Panc1 (cell line): Measurements from ENCODE around the gene DUSP16. TPM values are rescaled to one million over a fixed set of nuclear protein-coding genes. Genes with fewer than 3 reads are reported as not detected.

Source experiments
- ATAC-seq: fragments of 200-7000 bp; cut with Tn5 transposase; 2 replicates; pipeline ENCODE4 v1.9.1; 2020; ENCODE audit warnings: mild to moderate bottlenecking, moderate library complexity
- BruUV-seq: library from RNA; stranded (reverse); fragments of 400-500 nt; replicated peaks from 2 replicates; lab custom pipeline; 2021; lab: Mats Ljungman, UMichigan
- CTCF ChIA-PET: fragments of 300-600 bp; sonication (Branson Sonifier 250); formaldehyde crosslinking; loops from one replicate; lab custom pipeline; 2022; ENCODE audit warnings: antibody characterized with exemption; lab: Charles Lee
- POLR2A ChIA-PET: fragments of 300-600 bp; sonication (Branson Sonifier 250); formaldehyde crosslinking; loops from one replicate; lab custom pipeline; 2022; ENCODE audit warnings: antibody characterized with exemption; lab: Charles Lee
- DNase-seq: peaks from one replicate; pipeline ENCODE4 v3.0.0-alpha.2; 2010; ENCODE audit warnings: low read depth, low spot score
- H3K27ac ChIP-seq: 2 replicates; pipeline ENCODE4 v1.5.1; 2011; ENCODE audit warnings: mild to moderate bottlenecking, low read length, inconsistent platforms
- H3K27me3 ChIP-seq: fragments of 200-500 bp; sonication (Bioruptor generic); 2 replicates; pipeline ENCODE4 v1.6.0; 2014; ENCODE audit warnings: low read length, inconsistent platforms; ENCODE audit not compliant: control insufficient read depth, insufficient read depth
- H3K36me3 ChIP-seq: fragments of 200-500 bp; sonication (Bioruptor generic); 2 replicates; pipeline ENCODE4 v1.5.1; 2014; ENCODE audit warnings: inconsistent platforms, mild to moderate bottlenecking, low read length, moderate library complexity; ENCODE audit not compliant: control insufficient read depth, insufficient read depth
- H3K4me1 ChIP-seq: 2 replicates; pipeline ENCODE4 v1.5.1; 2011; ENCODE audit warnings: inconsistent platforms, mild to moderate bottlenecking, low read length, moderate library complexity; ENCODE audit not compliant: control insufficient read depth, insufficient read depth
- H3K4me3 ChIP-seq, 2 experiments: 2 replicates each; pipeline ENCODE4 v1.5.1; 2011 to 2012; ENCODE audit warnings: low read depth in 2 of 2, low read length in 2 of 2, mild to moderate bottlenecking in 2 of 2, inconsistent platforms in 1 of 2, moderate library complexity in 1 of 2
- H3K9me3 ChIP-seq: fragments of 200-500 bp; sonication (Bioruptor generic); 2 replicates; pipeline ENCODE4 v1.5.1; 2014; ENCODE audit warnings: low read depth, mild to moderate bottlenecking, inconsistent platforms, low read length, moderate library complexity; ENCODE audit not compliant: control insufficient read depth, insufficient read depth
- CTCF ChIP-seq: fragments of 450-650 bp; IDR thresholded peaks from 2 replicates; pipeline ENCODE4 v1.5.1; 2017; ENCODE audit warnings: mild to moderate bottlenecking
- POLR2AphosphoS5 ChIP-seq: IDR thresholded peaks from 2 replicates; pipeline ENCODE4 v1.6.1; 2012; ENCODE audit warnings: mild to moderate bottlenecking, low read depth, low read length, moderate library complexity
- REST ChIP-seq, 2 experiments: IDR thresholded peaks; 2 replicates each; pipeline ENCODE4 v1.6.1; 2011 to 2012; ENCODE audit warnings: low read depth in 2 of 2, control low read depth in 1 of 2, low read length in 1 of 2, mild to moderate bottlenecking in 1 of 2, moderate library complexity in 1 of 2; ENCODE audit not compliant: insufficient read depth in 1 of 2
- SIN3A ChIP-seq: IDR thresholded peaks from 2 replicates; pipeline ENCODE4 v1.6.1; 2012; ENCODE audit warnings: low read depth, mild to moderate bottlenecking, low read length, moderate library complexity, borderline replicate concordance; ENCODE audit not compliant: insufficient read depth
- TCF7L2 ChIP-seq: IDR thresholded peaks from 2 replicates; pipeline ENCODE4 v1.6.1; 2011; ENCODE audit warnings: mild to moderate bottlenecking, low read depth, low read length, inconsistent platforms
- in situ Hi-C: cut with HindIII; loops from 2 replicates; pipeline ENCODE4 v1.10.0; 2016; ENCODE audit warnings: low sequenced_read_pairs, low pct_unique_long_range_greater_than_20kb
- intact Hi-C: fragments of 100-400 bp; cut with micrococcal nuclease; formaldehyde crosslinking; loops from one replicate; pipeline ENCODE4 v1.10.0; 2022; ENCODE audit not compliant: unreplicated experiment
- total RNA-seq: library from RNA; stranded (reverse); gene quantifications from one replicate; pipeline ENCODE4 v1.2.1, GENCODE V29; 2021; ENCODE audit not compliant: unreplicated experiment

The DUSP16 gene
- total RNA-seq, 1 experiment from 2014 or later = 12.9 TPM

GRCh38 chr12:12587878-12588277 lies 25.2 kb upstream of the DUSP16 start:
- POLR2A ChIA-PET = no interaction called here
- intact Hi-C loops (no loop called here), in situ Hi-C loops (no loop called here)
- H3K27ac ChIP-seq = no peak overlapping the region
- no peaks in the 10 kb centered on the region for H3K9me3 ChIP-seq
- no peaks in the 10 kb centered on the region for H3K27me3 ChIP-seq
- CTCF ChIA-PET = no interaction called here
- BruUV-seq = no TSS peak
- H3K4me3 ChIP-seq = no peak overlapping the region
- no peaks in the 10 kb centered on the region for H3K36me3 ChIP-seq
- TF ChIP-seq SIN3A = no peak
- TF ChIP-seq TCF7L2 = no peak
- no peak for TF ChIP-seq CTCF
- no peak for TF ChIP-seq POLR2AphosphoS5
- no peak for TF ChIP-seq REST (IDR thresholded peaks at IDR 0.05; ENCODE audit: insufficient read depth in 1 of 2, low read depth in 2 of 2, low read length in 1 of 2)
- no peak for ATAC-seq
- no peaks in the 10 kb centered on the region for H3K4me1 ChIP-seq
- DNase-seq = no peak

- TF ChIP-seq POLR2AphosphoS5 (no peak), REST (IDR thresholded peaks at IDR 0.05; ENCODE audit: insufficient read depth in 1 of 2, low read depth in 2 of 2, low read length in 1 of 2) (no peak), SIN3A (no peak), CTCF (no peak), TCF7L2 (no peak)
- in situ Hi-C loops (no loop called here), intact Hi-C loops (no loop called here)
- H3K9me3 ChIP-seq = no peaks in the 10 kb centered on the region
- no peak overlapping the region for H3K4me3 ChIP-seq
- H3K36me3 ChIP-seq = no peaks in the 10 kb centered on the region
- POLR2A ChIA-PET = no interaction called here
- no peaks in the 10 kb centered on the region for H3K4me1 ChIP-seq
- CTCF ChIA-PET = no interaction called here
- BruUV-seq = no TSS peak
- ATAC-seq (no peak), DNase-seq (no peak)
- no peaks in the 10 kb centered on the region for H3K27me3 ChIP-seq
- no peak overlapping the region for H3K27ac ChIP-seq
These were observed 24.4 kb upstream of the DUSP16 start for GRCh38 chr12:12586879-12587675.
